NCI-H146 treated with DMSO at 0.1 percent for 48 hours (cell line): ENCODE measurements around the gene ERBB4.
A peak's percentile ranks its signal among the peaks of the same experiment; 100 is the strongest.
"Not testable (repeated sequence)": the region's sequence is repeated elsewhere in the genome, so short reads cannot be mapped to it uniquely, and the experiment has no call there.

Experiments used
- DNase-seq: peaks from one replicate; lab custom pipeline; 2025; ENCODE audit not compliant: unreplicated experiment; lab: John Stamatoyannopoulos, UW

Gene ERBB4

DNA sequence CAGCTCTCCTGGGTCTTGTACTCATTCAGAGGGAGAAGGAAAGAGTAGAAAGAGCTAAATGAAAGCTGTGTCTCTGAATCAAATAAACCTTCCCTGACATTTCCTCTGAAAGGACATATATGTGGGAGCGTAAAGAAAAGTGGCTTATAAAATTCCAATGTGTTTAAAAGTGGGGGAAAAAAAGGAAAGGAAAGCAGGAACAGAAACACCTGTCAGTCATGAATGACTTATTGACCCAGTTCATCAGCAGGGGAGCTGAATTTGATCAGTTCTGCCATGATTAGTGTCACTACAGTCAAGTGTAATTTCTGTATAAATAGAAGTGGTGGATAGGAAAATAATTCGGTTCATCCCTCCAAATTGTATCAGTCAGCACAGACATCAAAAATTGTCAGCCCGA, 382.5 kb downstream of the ERBB4 start:
- peak; percentile 17 for DNase-seq

DNA sequence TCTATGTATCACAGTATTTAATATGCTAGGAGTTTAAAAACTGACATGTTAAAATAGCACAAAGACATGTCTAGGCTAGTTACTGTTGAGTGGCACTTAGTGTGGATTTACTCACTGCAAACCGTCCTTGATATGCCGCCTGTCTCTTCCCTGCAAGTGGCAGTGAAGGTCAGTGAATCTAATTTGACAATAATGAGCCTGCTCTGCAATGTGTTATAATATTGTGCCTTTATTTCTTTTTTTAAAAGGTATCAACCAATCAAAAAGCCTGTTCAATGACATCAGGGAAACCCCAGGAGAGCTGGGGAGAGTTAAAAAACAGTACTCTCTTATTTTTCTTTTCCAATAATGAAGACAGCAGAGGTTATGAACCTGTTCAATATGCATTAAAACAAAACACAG, 384.1 kb downstream of the ERBB4 start:
- DNase-seq: peak; percentile 11

DNA sequence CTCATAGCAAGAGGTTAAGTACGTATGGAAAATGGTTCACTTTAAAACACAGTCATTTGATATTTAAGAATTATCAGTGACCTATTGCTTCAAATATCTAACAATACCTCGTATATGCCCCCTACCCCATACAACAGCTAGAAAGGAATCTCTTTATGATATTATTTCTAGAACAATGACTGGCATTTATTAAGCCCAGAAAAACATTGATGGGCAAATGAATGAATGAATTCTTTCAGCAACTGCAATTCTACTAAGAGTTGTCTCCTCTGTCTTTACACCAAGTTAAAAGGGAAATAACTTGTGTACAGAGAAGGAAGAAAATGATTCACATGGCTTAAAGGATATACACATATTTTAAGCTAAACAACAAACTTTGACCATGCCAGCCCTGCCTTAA, 384.7 kb downstream of the ERBB4 start:
- DNase-seq: no peak

DNA sequence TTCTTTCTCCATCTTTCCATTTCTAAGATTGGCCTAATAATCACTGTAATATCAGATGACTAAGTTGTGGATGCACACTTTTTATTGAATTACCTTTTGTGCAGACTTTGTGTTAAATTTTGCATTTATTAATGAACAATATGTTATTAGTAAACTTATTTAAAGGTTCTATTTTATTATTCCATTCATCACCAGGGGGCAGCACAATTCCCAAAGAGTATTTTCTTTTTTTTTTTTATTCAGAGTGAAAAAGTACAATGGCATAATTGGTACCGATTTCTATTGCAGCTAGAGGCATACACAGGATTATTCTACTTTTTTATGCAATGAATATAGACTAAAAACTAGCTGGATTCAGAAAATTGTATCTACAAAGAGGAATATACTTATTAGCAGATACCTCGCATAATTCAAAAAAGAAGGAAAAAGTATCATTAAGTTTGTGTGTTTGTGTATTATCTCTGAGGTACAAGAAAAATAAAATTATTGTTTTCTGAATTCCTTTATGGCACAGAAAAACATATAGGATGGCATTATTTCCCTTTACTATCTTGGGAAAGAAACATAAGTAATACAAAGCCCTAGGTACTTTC, 390.6 kb downstream of the ERBB4 start:
- DNase-seq: no peak

- DNase-seq: no peak
Observed at GRCh38 chr2:212146416-212146815, 392.2 kb downstream of the ERBB4 start.

DNA sequence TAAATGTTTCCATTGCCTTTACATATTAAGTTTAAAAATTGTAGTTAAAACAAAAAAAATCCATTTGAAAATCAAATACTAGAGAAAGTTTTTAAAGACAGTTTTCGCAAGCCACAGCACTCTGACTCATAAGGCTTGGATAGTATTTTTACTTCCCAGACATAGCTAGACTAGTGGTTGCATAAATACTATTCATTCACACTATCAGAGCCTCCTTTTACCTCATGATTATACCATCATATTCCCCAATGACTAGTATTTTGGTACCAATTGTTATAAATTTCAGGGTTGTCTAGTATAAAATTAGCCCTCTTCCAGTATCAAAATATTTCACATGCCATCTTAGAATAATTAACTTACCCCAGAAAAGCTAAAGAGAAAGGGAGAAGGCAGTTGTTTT, 393.5 kb downstream of the ERBB4 start:
- no peak for DNase-seq

GRCh38 chr2:212142631-212143030, 396.0 kb downstream of the ERBB4 start:
- DNase-seq: no peak

GRCh38 chr2:212141499-212141898, 397.1 kb downstream of the ERBB4 start:
- DNase-seq: no peak

DNA sequence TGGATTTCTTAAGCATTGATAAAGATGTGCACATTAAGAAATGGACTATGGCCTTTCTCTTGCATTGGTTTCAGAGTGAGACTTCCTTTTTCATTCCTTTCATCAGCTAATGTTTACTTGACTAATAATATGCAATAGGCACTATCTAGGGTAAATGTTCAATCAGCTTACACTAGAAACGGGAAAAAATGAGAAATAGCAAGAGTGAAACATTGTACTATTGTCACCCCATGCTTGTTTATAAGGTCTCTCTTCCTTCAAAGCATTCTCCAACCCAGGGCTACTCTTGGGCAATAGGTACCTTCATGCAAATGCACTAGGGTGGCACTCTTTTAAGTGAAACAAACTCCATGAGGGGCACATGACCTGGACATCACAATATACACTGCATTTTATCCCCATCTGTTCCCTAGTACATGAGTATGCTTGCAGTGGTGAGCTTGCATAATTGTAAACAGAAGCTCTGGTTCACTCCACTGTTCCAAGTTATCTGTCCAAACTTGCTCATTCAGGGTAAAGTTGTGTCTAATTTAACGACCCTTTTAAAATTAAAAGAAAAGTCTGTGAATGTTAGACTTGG, 402.3 kb downstream of the ERBB4 start:
- DNase-seq: no peak

GRCh38 chr2:212135739-212136138, 402.9 kb downstream of the ERBB4 start:
- DNase-seq: peak; percentile 70

GRCh38 chr2:212133337-212133736, 405.3 kb downstream of the ERBB4 start:
- DNase-seq: no peak

- DNase-seq: no peak
Observed at GRCh38 chr2:212124598-212124997, 414.0 kb downstream of the ERBB4 start.

DNA sequence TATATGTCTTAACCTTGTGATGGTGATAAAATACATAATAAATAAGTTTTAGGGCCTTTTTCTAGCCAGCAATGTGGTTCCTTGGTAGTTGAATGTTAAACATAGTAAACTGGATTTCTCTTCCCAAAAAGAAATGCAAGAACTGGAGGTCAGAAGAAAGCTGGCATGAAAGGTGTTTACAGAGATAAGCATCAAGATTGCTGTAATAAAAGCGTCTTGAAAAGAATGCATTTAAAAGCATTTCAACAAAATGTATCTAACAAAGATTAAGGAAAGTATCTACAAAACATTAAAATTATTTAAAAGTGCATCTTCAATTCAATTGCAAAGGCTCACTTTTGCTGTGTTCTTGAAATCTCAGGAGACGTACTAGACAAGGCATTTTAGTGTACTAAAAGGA, 419.0 kb downstream of the ERBB4 start:
- DNase-seq: no peak

- no peak for DNase-seq
Observed at GRCh38 chr2:212117926-212118325, 420.7 kb downstream of the ERBB4 start.

DNA sequence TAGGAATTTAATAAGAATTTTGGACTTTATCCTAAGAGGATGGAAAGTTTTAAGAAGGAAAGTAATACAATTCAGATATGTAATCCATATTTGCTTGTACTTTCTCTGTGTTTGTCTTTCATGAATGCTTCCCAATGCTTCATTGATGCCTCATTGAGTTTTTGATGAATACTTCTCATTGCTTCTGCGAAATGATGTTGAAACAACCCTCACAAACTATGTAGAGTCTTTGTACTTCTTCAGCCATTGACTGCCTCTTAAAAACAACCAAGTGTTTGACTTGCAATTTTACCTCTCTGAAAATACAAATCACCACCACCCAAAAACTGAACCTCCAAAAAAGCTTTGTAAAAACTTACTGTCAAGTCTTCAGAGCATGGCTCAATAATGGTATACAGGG, 424.1 kb downstream of the ERBB4 start:
- no peak for DNase-seq

DNA sequence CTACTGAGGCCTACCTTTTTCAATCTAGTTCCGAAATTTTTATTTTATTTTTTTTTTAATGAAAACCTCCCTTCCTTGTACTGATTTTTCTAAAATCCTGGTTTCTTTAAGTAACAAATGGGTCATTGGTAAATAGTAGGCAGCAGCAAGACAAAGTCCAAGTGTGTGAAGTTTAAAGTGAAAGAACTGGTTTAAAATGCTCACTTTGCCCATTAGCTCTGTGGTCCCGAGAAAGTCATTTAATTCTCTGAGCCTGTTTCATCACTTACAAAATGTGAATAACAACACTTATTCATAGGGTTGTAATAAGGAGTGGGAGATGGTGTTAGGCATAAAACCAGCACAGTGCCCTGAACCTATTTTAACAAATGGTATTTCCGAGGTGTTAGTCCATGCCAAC, 426.2 kb downstream of the ERBB4 start:
- DNase-seq: no peak

DNA sequence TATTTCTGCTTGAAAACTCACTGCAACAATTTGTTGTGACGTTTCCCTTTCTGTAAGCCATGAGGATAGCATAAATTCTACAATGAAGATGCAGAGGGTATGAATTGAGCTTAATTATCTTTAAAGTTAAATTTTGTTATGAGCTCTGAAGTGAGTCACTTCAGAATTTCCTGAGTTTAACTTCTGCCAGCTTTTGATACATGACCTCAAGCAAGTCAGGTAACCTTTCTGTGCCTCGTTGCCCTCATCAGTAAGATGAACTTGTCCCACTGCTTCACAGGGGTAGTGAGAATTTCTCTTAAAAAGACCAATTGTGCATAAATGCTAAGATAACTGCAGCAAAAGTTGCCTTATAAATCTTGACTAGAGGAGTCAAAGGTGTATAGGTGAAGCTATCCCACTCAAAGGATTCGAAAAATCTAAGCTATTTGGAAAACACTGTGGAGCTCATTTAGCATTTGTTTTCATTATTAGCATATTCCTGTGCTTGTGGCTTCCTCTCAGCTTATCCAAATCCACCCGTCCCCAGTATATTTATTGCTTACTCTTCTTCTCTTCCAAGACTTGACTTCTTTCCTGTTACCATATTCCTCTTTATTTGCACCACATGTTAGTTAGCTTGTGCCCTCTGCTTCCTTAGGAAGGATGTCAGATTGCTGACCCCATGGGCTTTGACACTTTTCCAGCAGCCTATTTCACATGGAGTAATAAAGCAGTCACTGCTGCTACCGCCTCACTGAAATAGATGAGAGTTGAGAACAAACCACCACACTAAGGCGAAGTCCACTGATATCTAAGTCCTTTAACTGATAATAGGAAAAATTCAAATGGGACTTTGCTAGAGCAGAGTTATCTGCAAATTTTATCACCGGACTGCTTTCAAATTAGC, 428.6 kb downstream of the ERBB4 start:
- DNase-seq: no peak

GRCh38 chr2:212109217-212109616, 429.4 kb downstream of the ERBB4 start:
- DNase-seq: no peak

DNA sequence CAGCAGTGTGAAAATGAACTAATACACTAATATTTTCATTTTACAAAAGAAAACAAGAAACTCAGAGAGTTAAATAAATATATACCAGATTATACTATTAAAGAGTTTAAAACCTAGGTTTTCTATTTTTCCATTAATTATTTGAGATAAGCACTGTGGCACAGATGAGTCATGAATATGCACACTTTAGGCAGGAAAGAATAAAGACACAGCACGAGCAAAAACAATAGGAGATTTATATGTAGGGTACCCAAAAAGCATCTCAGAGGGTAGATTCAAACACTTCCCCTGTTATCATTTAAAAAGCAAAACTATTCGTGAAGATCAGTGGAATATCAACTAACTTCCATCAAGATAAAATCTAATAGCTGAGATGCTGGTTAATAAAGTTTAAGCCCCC, 430.6 kb downstream of the ERBB4 start:
- DNase-seq: no peak

DNA sequence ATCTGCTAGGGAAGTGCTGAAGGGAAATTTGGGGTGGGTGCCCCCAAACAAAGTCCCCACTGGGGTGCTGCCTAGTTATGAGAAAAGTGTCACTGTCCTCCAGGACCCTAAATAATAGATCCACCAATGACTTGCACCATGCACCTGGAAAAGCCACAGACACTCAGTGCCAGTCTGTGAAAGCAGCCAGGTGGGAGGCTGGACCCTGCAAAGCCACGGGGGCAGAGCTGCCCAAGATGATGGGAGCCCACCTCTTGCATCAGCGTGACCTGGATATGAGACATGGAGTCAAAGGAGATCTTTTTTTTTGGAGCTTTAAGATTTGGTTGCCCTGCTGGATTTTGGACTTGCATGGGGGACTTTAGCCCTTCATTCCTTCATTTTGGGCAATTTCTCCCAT, 431.6 kb downstream of the ERBB4 start:
- no peak for DNase-seq

DNA sequence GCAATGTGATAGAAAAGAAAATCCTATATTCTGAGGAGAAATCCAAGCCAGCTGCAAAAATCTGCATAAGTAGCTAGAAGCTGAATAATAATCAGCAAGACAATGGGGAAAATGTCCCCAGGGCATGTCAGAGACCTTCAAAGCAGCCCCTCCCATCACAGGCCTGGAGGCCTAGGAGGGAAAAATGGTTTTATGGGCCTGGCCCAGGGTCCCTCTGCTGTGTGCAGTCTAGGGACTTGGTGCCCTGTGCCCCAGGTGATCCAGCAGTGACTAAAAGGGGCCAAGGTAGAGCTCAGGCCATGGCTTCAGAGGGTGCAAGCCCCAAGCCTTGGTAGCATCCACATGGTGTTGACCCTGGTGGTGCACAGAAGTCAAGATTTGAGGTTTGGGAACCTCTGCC, 432.1 kb downstream of the ERBB4 start:
- DNase-seq: not testable (repeated sequence)

DNA sequence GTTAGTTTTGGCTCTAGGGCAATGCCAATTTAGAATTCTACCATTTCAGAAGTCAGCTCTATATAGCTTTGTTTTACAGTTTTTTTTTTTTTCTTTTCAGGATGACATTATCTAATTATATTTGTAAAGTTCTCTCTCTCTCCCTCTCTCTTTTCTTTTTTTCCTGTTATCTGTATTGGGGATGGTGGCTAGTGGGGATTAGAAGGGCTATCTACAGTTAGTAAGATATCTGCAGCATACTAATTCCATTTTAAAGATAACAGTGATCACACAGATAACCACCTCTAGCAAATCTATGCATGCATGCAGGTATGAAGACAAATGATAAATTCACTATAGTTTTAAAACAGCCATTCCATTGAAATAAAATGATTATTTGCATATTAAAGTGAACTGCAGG, 438.9 kb downstream of the ERBB4 start:
- no peak for DNase-seq
